ENCODE data around the gene EMC1. TPM values are rescaled to one million over a fixed set of nuclear protein-coding genes. Genes with fewer than 3 reads are reported as not detected.

The EMC1 gene
- total RNA-seq, 5 donors from 2014 or later (not counting 1 experiment from before 2014, with no cell fraction given): 31.5 to 38.0 (median 33.8) TPM

Other genes starting within 250 kb of the EMC1 start
- 100 to 1,000 TPM; 139 to 156 (median 147) TPM for gene UBR4, start 41.3 kb downstream of the EMC1 start, total RNA-seq
- 10 to 100 TPM; 13.0 to 30.1 (median 23.4) TPM for gene MRTO4, start 281 bp upstream of the EMC1 start, total RNA-seq
- gene AKR7A3, start 37.2 kb upstream of the EMC1 start, total RNA-seq: 1 to 10 TPM in 3 of 5 donors, under 1 TPM in 2; 0.82 to 2.8 (median 1.1) TPM
- 10 to 100 TPM; 20.8 to 35.4 (median 32.0) TPM for gene AKR7A2, start 60.6 kb upstream of the EMC1 start, total RNA-seq
- 1 to 10 TPM; 3.5 to 8.1 (median 7.1) TPM for gene SLC66A1, start 60.8 kb upstream of the EMC1 start, total RNA-seq
- gene CAPZB, start 234.0 kb upstream of the EMC1 start, total RNA-seq: 100 to 1,000 TPM; 272 to 342 (median 320) TPM

All from T-cell (primary cell).